WTC11 (cell line): Measurements from ENCODE around the gene LRRC74B. TPM values are rescaled to one million over a fixed set of nuclear protein-coding genes. Genes with fewer than 3 reads are reported as not detected.

Source experiments
- ATAC-seq: fragments of 200-7000 bp; cut with Tn5 transposase; 2 replicates; pipeline ENCODE4 v1.10.0; 2021; ENCODE audit warnings: mild to moderate bottlenecking, moderate library complexity
- CTCF ChIA-PET: fragments of 300-600 bp; sonication (Branson Sonifier 250); formaldehyde crosslinking; loops from one replicate; lab custom pipeline; 2021; ENCODE audit warnings: antibody characterized with exemption; lab: Charles Lee
- POLR2A ChIA-PET: fragments of 350-600 bp; sonication (Branson Sonifier 250); formaldehyde crosslinking; loops from one replicate; lab custom pipeline; 2021; ENCODE audit warnings: antibody characterized with exemption; lab: Charles Lee
- DNase-seq: peaks from one replicate; pipeline ENCODE4 v3.0.0; 2021; ENCODE audit warnings: low spot score
- H3K27ac Mint-ChIP-seq: 2 replicates; pipeline ENCODE4 v1.8.0; 2021; ENCODE audit warnings: mixed read lengths
- H3K27me3 Mint-ChIP-seq: 2 replicates; pipeline ENCODE4 v1.8.0; 2021; ENCODE audit warnings: low read depth, mild to moderate bottlenecking, moderate library complexity, mixed read lengths
- H3K36me3 Mint-ChIP-seq: 2 replicates; pipeline ENCODE4 v1.8.0; 2021; ENCODE audit warnings: mixed read lengths
- H3K4me1 Mint-ChIP-seq: 2 replicates; pipeline ENCODE4 v1.8.0; 2022; ENCODE audit warnings: mixed read lengths
- H3K4me3 Mint-ChIP-seq: 2 replicates; pipeline ENCODE4 v1.8.0; 2021; ENCODE audit warnings: mild to moderate bottlenecking, moderate library complexity, mixed read lengths
- H3K9me3 Mint-ChIP-seq: 2 replicates; pipeline ENCODE4 v1.8.0; 2021; ENCODE audit warnings: mixed read lengths
- CREB1 ChIP-seq: sonication (generic); formaldehyde crosslinking; IDR thresholded peaks from 2 replicates; pipeline ENCODE4 v1.8.0; 2023; ENCODE audit warnings: mild to moderate bottlenecking, missing genetic modification reagents
- FOXK1 ChIP-seq: sonication (generic); formaldehyde crosslinking; IDR thresholded peaks from 2 replicates; pipeline ENCODE4 v1.8.0; 2022; ENCODE audit warnings: mild to moderate bottlenecking, moderate library complexity, missing genetic modification reagents
- FOXP4 ChIP-seq: sonication (generic); formaldehyde crosslinking; IDR thresholded peaks from 2 replicates; pipeline ENCODE4 v1.8.0; 2022; ENCODE audit warnings: mild to moderate bottlenecking, missing genetic modification reagents
- GABPB1 ChIP-seq: sonication (generic); formaldehyde crosslinking; IDR thresholded peaks from 2 replicates; pipeline ENCODE4 v1.8.1; 2023; ENCODE audit warnings: mild to moderate bottlenecking, missing genetic modification reagents
- MAX ChIP-seq: sonication (generic); formaldehyde crosslinking; IDR thresholded peaks from 2 replicates; pipeline ENCODE4 v1.8.0; 2022; ENCODE audit warnings: mild to moderate bottlenecking, missing genetic modification reagents
- MXD4 ChIP-seq: fragments of 250-450 bp; sonication (Bioruptor Pico); IDR thresholded peaks from 2 replicates; pipeline ENCODE4 v1.8.0; 2021; ENCODE audit warnings: mild to moderate bottlenecking, moderate library complexity, borderline replicate concordance
- STAT6 ChIP-seq: sonication (generic); formaldehyde crosslinking; conservative IDR thresholded peaks from 2 replicates; pipeline ENCODE4 v1.8.1; 2023; ENCODE audit warnings: mild to moderate bottlenecking, low read depth, missing genetic modification reagents, moderate library complexity
- ZBTB43 ChIP-seq: sonication (generic); formaldehyde crosslinking; IDR thresholded peaks from 2 replicates; pipeline ENCODE4 v1.8.1; 2023; ENCODE audit warnings: mild to moderate bottlenecking, missing genetic modification reagents
- ZNF138 ChIP-seq: sonication (generic); formaldehyde crosslinking; conservative IDR thresholded peaks from 2 replicates; pipeline ENCODE4 v1.8.1; 2022; ENCODE audit warnings: mild to moderate bottlenecking, moderate library complexity, missing genetic modification reagents
- ZNF232 ChIP-seq: sonication (generic); formaldehyde crosslinking; IDR thresholded peaks from 2 replicates; pipeline ENCODE4 v1.8.0; 2022; ENCODE audit warnings: mild to moderate bottlenecking, missing genetic modification reagents
- ZNF396 ChIP-seq: fragments of 250-450 bp; sonication (Bioruptor Pico); IDR thresholded peaks from 2 replicates; pipeline ENCODE4 v1.8.0; 2021; ENCODE audit warnings: mild to moderate bottlenecking, moderate library complexity, borderline replicate concordance
- total RNA-seq: library from RNA; stranded (reverse); gene quantifications from 3 replicates; pipeline ENCODE4 v1.2.3, GENCODE V29; 2021
- TF ChIP-seq, protein P1 (sequence below): fragments of 250-450 bp; sonication (Bioruptor Pico); IDR thresholded peaks from 2 replicates; pipeline ENCODE4 v1.9.0; 2021; ENCODE audit warnings: mild to moderate bottlenecking
- TF ChIP-seq, protein P2 (sequence below): sonication (generic); formaldehyde crosslinking; IDR thresholded peaks from 2 replicates; pipeline ENCODE4 v1.8.0; 2022; ENCODE audit warnings: mild to moderate bottlenecking, missing genetic modification reagents
- TF ChIP-seq, protein P3 (sequence below): sonication (generic); formaldehyde crosslinking; IDR thresholded peaks from 2 replicates; pipeline ENCODE4 v1.8.0; 2022; ENCODE audit warnings: mild to moderate bottlenecking, missing genetic modification reagents
- TF ChIP-seq, protein P4 (sequence below): sonication (generic); formaldehyde crosslinking; IDR thresholded peaks from 2 replicates; pipeline ENCODE4 v1.8.1; 2022; ENCODE audit warnings: low read depth, mild to moderate bottlenecking, moderate library complexity, missing genetic modification reagents, borderline replicate concordance

LRRC74B gene
- total RNA-seq, 1 experiment from 2014 or later = not detected

DNA sequence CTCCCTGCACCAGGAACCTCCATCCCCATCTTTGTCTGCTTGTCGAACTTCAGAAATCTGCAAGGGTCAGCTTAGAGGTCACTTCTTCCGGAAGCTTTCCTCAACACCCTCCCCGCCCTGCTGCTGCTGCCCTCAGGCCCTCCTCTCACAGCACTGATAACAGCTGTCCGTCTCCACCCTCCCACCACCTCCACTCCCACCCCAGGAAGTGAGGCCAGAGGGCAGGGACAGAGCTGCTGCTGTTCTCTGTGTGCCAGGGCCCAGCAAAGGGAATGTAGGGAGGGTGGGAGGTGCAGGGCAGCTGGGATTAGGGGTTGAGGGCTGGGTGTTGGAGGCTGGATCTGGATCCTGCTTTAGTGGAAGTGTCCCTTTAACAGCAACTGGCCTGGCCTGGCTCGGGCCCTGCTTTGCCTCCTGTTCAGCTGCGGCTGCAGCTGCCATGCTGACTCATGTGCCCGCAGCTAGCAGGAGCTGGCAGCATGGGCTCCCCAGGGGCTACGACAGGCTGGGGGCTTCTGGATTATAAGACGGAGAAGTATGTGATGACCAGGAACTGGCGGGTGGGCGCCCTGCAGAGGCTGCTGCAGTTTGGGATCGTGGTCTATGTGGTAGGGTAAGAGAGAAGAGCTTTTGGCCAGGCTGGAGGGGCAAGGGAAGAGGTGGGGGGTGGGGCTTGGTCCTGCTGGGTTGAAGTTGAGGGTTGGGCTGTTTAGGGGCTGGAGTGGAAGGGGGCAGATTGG is 30.9 kb upstream of the LRRC74B start, which contains the start of gene P2RX6 (continued):
- no peak for TF ChIP-seq STAT6 (CRISPR knock-in tag)
- TF ChIP-seq, protein P1, sequence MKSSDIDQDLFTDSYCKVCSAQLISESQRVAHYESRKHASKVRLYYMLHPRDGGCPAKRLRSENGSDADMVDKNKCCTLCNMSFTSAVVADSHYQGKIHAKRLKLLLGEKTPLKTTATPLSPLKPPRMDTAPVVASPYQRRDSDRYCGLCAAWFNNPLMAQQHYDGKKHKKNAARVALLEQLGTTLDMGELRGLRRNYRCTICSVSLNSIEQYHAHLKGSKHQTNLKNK (CRISPR knock-in tag) = no peak
- TF ChIP-seq, protein P2, sequence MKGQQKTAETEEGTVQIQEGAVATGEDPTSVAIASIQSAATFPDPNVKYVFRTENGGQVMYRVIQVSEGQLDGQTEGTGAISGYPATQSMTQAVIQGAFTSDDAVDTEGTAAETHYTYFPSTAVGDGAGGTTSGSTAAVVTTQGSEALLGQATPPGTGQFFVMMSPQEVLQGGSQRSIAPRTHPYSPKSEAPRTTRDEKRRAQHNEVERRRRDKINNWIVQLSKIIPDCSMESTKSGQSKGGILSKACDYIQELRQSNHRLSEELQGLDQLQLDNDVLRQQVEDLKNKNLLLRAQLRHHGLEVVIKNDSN = no peak
- TF ChIP-seq, all 79 proteins: peak for 0

- Mint-ChIP-seq H3K4me1 (peaks cover 23% of the 10 kb centered on the region), H3K36me3 (no peaks in the 10 kb centered on the region), H3K9me3 (peaks cover 6% of the 10 kb centered on the region), H3K4me3 (no peak overlapping the region), H3K27ac (no peak overlapping the region), H3K27me3 (peaks cover 25% of the 10 kb centered on the region)
- ChIA-PET CTCF (interaction anchor here (0.9 to 2.7 kb wide), 4 partner anchors 13 to 130 kb away, joined by 3 to 19 read pairs (median 4); partner anchors contain the start of gene THAP7), POLR2A (no interaction called here)
- ATAC-seq = no peak
- DNase-seq = no peak
- TF ChIP-seq ZNF396 (CRISPR knock-in tag) = no peak
Measured at GRCh38 chr22:21015466-21016006, 30.2 kb upstream of the LRRC74B start.

DNA sequence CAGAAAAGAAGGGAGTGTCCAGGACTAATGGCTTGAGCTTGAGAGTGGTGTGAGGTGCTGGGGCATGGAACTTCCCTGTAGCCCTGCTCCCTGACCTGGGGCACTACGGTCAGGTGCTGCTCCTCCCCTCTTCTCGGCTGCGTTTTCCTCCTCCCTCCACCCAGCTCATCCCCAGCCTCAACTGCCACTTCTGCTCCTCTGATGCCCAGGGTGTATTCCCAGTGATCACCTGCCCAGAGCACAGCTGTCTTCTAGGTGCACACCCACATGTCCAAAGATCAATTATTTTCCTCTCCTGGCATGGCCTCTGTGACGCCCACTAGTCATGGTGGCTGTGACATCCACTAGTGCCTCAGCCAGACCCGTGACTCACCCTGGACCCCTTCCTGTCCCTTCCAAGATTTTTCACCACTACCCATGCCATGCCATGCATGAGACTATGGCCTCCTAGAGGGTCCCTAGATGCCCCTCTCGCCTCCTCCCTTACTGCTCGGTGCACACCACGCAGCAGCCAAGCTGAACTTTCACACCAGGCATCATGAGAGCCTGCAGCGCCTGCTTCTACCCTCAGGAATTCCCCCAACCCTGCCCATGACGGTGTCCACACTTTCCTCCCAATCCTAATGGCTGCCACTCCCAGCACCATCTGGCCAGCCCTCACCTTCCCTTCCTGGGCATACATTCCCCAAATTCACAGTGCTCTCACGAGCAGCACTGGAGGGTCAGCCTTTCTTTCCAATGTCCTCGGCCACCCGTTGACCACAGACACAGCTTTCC is 28.9 kb upstream of the LRRC74B start:
- CTCF ChIA-PET = interaction anchor here (0.6 to 1.1 kb wide), 3 partner anchors 47 to 88 kb away, joined by 3 to 4 read pairs (median 3); no protein-coding TSS in a partner anchor
- H3K27me3 Mint-ChIP-seq = peaks cover 25% of the 10 kb centered on the region
- DNase-seq = no peak
- no peak for TF ChIP-seq FOXK1 (CRISPR knock-in tag)
- TF ChIP-seq, protein P3, sequence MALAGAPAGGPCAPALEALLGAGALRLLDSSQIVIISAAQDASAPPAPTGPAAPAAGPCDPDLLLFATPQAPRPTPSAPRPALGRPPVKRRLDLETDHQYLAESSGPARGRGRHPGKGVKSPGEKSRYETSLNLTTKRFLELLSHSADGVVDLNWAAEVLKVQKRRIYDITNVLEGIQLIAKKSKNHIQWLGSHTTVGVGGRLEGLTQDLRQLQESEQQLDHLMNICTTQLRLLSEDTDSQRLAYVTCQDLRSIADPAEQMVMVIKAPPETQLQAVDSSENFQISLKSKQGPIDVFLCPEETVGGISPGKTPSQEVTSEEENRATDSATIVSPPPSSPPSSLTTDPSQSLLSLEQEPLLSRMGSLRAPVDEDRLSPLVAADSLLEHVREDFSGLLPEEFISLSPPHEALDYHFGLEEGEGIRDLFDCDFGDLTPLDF (CRISPR knock-in tag) = no peak
- TF ChIP-seq ZNF232 (CRISPR knock-in tag) = no peak
- TF ChIP-seq GABPB1 (CRISPR knock-in tag) = no peak
- TF ChIP-seq MAX (CRISPR knock-in tag) = no peak
- TF ChIP-seq ZBTB43 (CRISPR knock-in tag) = no peak
- TF ChIP-seq CREB1 (CRISPR knock-in tag) = no peak
- TF ChIP-seq, protein P4, sequence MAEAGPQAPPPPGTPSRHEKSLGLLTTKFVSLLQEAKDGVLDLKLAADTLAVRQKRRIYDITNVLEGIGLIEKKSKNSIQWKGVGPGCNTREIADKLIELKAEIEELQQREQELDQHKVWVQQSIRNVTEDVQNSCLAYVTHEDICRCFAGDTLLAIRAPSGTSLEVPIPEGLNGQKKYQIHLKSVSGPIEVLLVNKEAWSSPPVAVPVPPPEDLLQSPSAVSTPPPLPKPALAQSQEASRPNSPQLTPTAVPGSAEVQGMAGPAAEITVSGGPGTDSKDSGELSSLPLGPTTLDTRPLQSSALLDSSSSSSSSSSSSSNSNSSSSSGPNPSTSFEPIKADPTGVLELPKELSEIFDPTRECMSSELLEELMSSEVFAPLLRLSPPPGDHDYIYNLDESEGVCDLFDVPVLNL (CRISPR knock-in tag) = no peak
- TF ChIP-seq MXD4 (CRISPR knock-in tag) = no peak
- no peak for TF ChIP-seq FOXP4 (CRISPR knock-in tag)
- no peak for TF ChIP-seq ZNF138 (CRISPR knock-in tag)
- H3K4me1 Mint-ChIP-seq = peaks cover 16% of the 10 kb centered on the region
- no peaks in the 10 kb centered on the region for H3K36me3 Mint-ChIP-seq
- no peak overlapping the region for H3K27ac Mint-ChIP-seq
- POLR2A ChIA-PET = no interaction called here
- no peak for ATAC-seq
- no peak overlapping the region for H3K4me3 Mint-ChIP-seq
- H3K9me3 Mint-ChIP-seq = peaks cover 6% of the 10 kb centered on the region
